Calu3 (cell line): ENCODE measurements around the gene SHLD2. TPM values are rescaled to one million over a fixed set of nuclear protein-coding genes. Genes with fewer than 3 reads are reported as not detected.

Source experiments
- Bru-seq: library from RNA; stranded (reverse); fragments of 400-500 nt; gene quantifications from one replicate; lab custom pipeline; 2021; lab: Mats Ljungman, UMichigan
- BruChase-seq, 2 experiments: library from RNA; stranded (reverse); fragments of 400-500 nt; gene quantifications; one replicate each; lab custom pipeline; 2021; lab: Mats Ljungman, UMichigan
- BruUV-seq: library from RNA; stranded (reverse); fragments of 400-500 nt; replicated peaks from 2 replicates; lab custom pipeline; 2021; lab: Mats Ljungman, UMichigan
- CTCF ChIA-PET: fragments of 300-600 bp; sonication (Branson Sonifier 250); formaldehyde crosslinking; loops from one replicate; lab custom pipeline; 2022; ENCODE audit warnings: antibody characterized with exemption; lab: Charles Lee
- DNase-seq: peaks from one replicate; pipeline ENCODE4 v3.0.0; 2022
- H3K27ac Mint-ChIP-seq: one replicate; pipeline ENCODE4 v1.8.0; 2022; ENCODE audit warnings: mixed read lengths; ENCODE audit not compliant: unreplicated experiment
- H3K27me3 Mint-ChIP-seq: one replicate; pipeline ENCODE4 v1.8.0; 2022; ENCODE audit warnings: mixed read lengths; ENCODE audit not compliant: unreplicated experiment
- H3K36me3 Mint-ChIP-seq: one replicate; pipeline ENCODE4 v1.8.0; 2022; ENCODE audit warnings: mild to moderate bottlenecking, moderate library complexity, mixed read lengths; ENCODE audit not compliant: insufficient read depth, unreplicated experiment
- H3K4me1 Mint-ChIP-seq: one replicate; pipeline ENCODE4 v1.8.0; 2022; ENCODE audit warnings: mild to moderate bottlenecking, low read depth, mixed read lengths; ENCODE audit not compliant: unreplicated experiment
- H3K4me3 Mint-ChIP-seq: one replicate; pipeline ENCODE4 v1.8.0; 2022; ENCODE audit warnings: mild to moderate bottlenecking, low read depth, moderate library complexity, mixed read lengths; ENCODE audit not compliant: unreplicated experiment
- H3K9me3 Mint-ChIP-seq: one replicate; pipeline ENCODE4 v1.8.0; 2022; ENCODE audit warnings: low read depth, mixed read lengths; ENCODE audit not compliant: unreplicated experiment
- CTCF ChIP-seq: fragments of 200-600 bp; IDR thresholded peaks from one replicate; pipeline ENCODE4 v1.8.0; 2022; ENCODE audit warnings: antibody characterized with exemption; ENCODE audit not compliant: unreplicated experiment
- intact Hi-C: fragments of 100-400 bp; cut with micrococcal nuclease; formaldehyde crosslinking; loops from one replicate; pipeline ENCODE4 v1.10.0; 2022; ENCODE audit not compliant: unreplicated experiment
- long read RNA-seq: library from polyadenylated mRNA; stranded (forward); transcript quantifications from one replicate; pipeline ENCODE4 v2.0.0, GENCODE V29; 2022
- total RNA-seq: library from RNA; stranded (reverse); gene quantifications from 2 replicates; pipeline ENCODE4 v1.2.3, GENCODE V29; 2022

Gene SHLD2
- total RNA-seq (11.4 and 11.5 TPM in 2 replicates), Bru-seq, nascent RNA (percentile 69 among the genes with signal in this experiment), BruChase-seq, experiment 1, labeled RNA remaining after a 6-hour chase (percentile 75 among the genes with signal in this experiment), BruChase-seq, experiment 2, labeled RNA remaining after a 2-hour chase (percentile 73 among the genes with signal in this experiment)
- long read RNA-seq, partial matches to known transcripts, result 2 of 7 reads
- long read RNA-seq, other reads (novel, unspliced or antisense), result 1 of 7 reads

- H3K36me3 Mint-ChIP-seq, result peaks cover 39% of the 10 kb centered on the region
- CTCF ChIA-PET, result no interaction called here
- intact Hi-C loops, result loop anchor here (5.0 kb wide), 1 partner anchor 122 kb away; no protein-coding TSS in a partner anchor
- peak within 1 kb of the TSS; percentile 65 for H3K4me3 Mint-ChIP-seq
- no peaks in the 10 kb centered on the region for H3K9me3 Mint-ChIP-seq
- H3K4me1 Mint-ChIP-seq, result peaks cover 9% of the 10 kb centered on the region
- peak; percentile 90 for DNase-seq
- H3K27me3 Mint-ChIP-seq, result no peaks in the 10 kb centered on the region
- H3K27ac Mint-ChIP-seq, result peak within 1 kb of the TSS; percentile 68
- BruUV-seq, result no TSS peak
- TF ChIP-seq CTCF, result no peak
These were observed at the start of gene SHLD2, which contains the start of gene GLUD1 for GRCh38 chr10:87094373-87095235. Gene SHLD2 (plus strand): TSS chr10:87095206. CDS start chr10:87151355, 56,149 bp downstream. Gene GLUD1 (minus strand): TSS chr10:87094843. CDS start chr10:87094769, 74 bp downstream.

- Mint-ChIP-seq H3K27ac (no peak overlapping the region), H3K9me3 (no peaks in the 10 kb centered on the region), H3K4me1 (no peaks in the 10 kb centered on the region), H3K36me3 (peaks cover 7% of the 10 kb centered on the region), H3K4me3 (no peak overlapping the region), H3K27me3 (no peaks in the 10 kb centered on the region)
- no TSS peak for BruUV-seq
- CTCF ChIA-PET, result interaction anchor here (0.7 kb wide), 1 partner anchor 95 kb away, joined by 3 read pairs; no protein-coding TSS in a partner anchor
- DNase-seq, result no peak
- TF ChIP-seq CTCF, result no peak
- intact Hi-C loops, result no loop called here
These were observed 49.5 kb upstream of the SHLD2 start for GRCh38 chr10:87045434-87045938.

- H3K27me3 Mint-ChIP-seq, result no peaks in the 10 kb centered on the region
- H3K36me3 Mint-ChIP-seq, result peaks cover 12% of the 10 kb centered on the region
- no peak overlapping the region for H3K4me3 Mint-ChIP-seq
- intact Hi-C loops, result no loop called here
- CTCF ChIA-PET, result no interaction called here
- no peak for TF ChIP-seq CTCF
- H3K4me1 Mint-ChIP-seq, result no peaks in the 10 kb centered on the region
- no TSS peak for BruUV-seq
- no peak overlapping the region for H3K27ac Mint-ChIP-seq
- DNase-seq, result no peak
- H3K9me3 Mint-ChIP-seq, result no peaks in the 10 kb centered on the region
These were observed 41.9 kb upstream of the SHLD2 start for GRCh38 chr10:87053111-87053510.

GRCh38 chr10:87053577-87054181, 41.3 kb upstream of the SHLD2 start:
- Mint-ChIP-seq H3K27ac (no peak overlapping the region), H3K27me3 (no peaks in the 10 kb centered on the region), H3K36me3 (peaks cover 12% of the 10 kb centered on the region), H3K9me3 (no peaks in the 10 kb centered on the region), H3K4me1 (no peaks in the 10 kb centered on the region), H3K4me3 (no peak overlapping the region)
- DNase-seq, result no peak
- no TSS peak for BruUV-seq
- TF ChIP-seq CTCF, result no peak
- CTCF ChIA-PET, result no interaction called here
- intact Hi-C loops, result no loop called here
